HG03521 (cell line): ENCODE data around the gene MLYCD.

ENCODE experiments used
- ATAC-seq: cut with Tn5 transposase; IDR thresholded peaks from one replicate; pipeline ENCODE4 v1.9.1; 2021; ENCODE audit warnings: mild to moderate bottlenecking, moderate library complexity; ENCODE audit not compliant: unreplicated experiment

The MLYCD gene

GRCh38 chr16:83953796-83954576 is 55.1 kb downstream of the MLYCD start:
- ATAC-seq = no peak

GRCh38 chr16:83954577-83955016 is 55.7 kb downstream of the MLYCD start:
- ATAC-seq = no peak

- no peak for ATAC-seq
Observed at GRCh38 chr16:83955218-83956130, 56.6 kb downstream of the MLYCD start.

- ATAC-seq = no peak
Observed at GRCh38 chr16:83956336-83957289, 57.7 kb downstream of the MLYCD start.

- no peak for ATAC-seq
Observed at GRCh38 chr16:83957296-83957855, 58.5 kb downstream of the MLYCD start.

- ATAC-seq = no peak
Observed at GRCh38 chr16:83958137-83958845, 59.4 kb downstream of the MLYCD start.

GRCh38 chr16:83958846-83959565 is 60.1 kb downstream of the MLYCD start:
- ATAC-seq = no peak

GRCh38 chr16:83959656-83960434 is 60.9 kb downstream of the MLYCD start:
- no peak for ATAC-seq

GRCh38 chr16:83960521-83961249 is 61.8 kb downstream of the MLYCD start:
- no peak for ATAC-seq

GRCh38 chr16:83961591-83961990 is 62.7 kb downstream of the MLYCD start:
- ATAC-seq = no peak

GRCh38 chr16:83963277-83964119 is 64.6 kb downstream of the MLYCD start:
- ATAC-seq = no peak

- ATAC-seq = no peak
Observed at GRCh38 chr16:83964684-83965443, 65.9 kb downstream of the MLYCD start.

GRCh38 chr16:83965444-83966152 is 66.7 kb downstream of the MLYCD start:
- ATAC-seq = no peak

GRCh38 chr16:83966153-83966696 is 67.3 kb downstream of the MLYCD start:
- no peak for ATAC-seq

GRCh38 chr16:83967091-83967490 is 68.2 kb downstream of the MLYCD start:
- ATAC-seq = no peak
